ENCODE measurements around the gene ASCL2.

DNA sequence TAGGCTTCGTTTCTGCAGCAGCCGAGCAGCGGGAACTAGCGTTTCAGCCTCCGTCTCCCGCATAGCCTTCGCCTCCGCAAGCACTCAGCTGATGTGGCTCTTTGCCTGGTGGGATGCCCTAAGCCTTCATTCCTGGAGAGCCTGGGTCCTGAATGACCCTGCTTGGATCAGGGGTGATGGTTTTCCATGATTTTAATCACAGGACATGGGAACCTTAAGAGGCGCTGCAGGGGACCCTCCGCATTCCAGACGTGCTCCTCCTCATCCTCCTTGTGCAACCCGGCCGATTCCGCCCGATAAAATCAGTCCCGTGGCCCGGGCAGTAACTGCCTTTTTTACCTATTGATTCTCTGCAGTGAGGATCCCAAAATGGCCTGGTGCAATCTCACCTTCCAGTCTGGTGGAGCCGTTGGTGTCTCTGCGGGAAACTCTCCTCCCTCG, 23.2 kb upstream of the ASCL2 start:
- TF ChIP-seq, protein P1, sequence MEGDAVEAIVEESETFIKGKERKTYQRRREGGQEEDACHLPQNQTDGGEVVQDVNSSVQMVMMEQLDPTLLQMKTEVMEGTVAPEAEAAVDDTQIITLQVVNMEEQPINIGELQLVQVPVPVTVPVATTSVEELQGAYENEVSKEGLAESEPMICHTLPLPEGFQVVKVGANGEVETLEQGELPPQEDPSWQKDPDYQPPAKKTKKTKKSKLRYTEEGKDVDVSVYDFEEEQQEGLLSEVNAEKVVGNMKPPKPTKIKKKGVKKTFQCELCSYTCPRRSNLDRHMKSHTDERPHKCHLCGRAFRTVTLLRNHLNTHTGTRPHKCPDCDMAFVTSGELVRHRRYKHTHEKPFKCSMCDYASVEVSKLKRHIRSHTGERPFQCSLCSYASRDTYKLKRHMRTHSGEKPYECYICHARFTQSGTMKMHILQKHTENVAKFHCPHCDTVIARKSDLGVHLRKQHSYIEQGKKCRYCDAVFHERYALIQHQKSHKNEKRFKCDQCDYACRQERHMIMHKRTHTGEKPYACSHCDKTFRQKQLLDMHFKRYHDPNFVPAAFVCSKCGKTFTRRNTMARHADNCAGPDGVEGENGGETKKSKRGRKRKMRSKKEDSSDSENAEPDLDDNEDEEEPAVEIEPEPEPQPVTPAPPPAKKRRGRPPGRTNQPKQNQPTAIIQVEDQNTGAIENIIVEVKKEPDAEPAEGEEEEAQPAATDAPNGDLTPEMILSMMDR (conservative IDR thresholded peaks at IDR 0.05; ENCODE audit: low read depth, low read length), result no peak
- TF ChIP-seq POLR2A (IDR thresholded peaks at IDR 0.05; ENCODE audit: low read depth, low read length), result no peak
- TF ChIP-seq RAD21 (IDR thresholded peaks at IDR 0.05; ENCODE audit: low read length), result no peak
- TF ChIP-seq, protein P2, sequence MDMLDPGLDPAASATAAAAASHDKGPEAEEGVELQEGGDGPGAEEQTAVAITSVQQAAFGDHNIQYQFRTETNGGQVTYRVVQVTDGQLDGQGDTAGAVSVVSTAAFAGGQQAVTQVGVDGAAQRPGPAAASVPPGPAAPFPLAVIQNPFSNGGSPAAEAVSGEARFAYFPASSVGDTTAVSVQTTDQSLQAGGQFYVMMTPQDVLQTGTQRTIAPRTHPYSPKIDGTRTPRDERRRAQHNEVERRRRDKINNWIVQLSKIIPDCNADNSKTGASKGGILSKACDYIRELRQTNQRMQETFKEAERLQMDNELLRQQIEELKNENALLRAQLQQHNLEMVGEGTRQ (IDR thresholded peaks at IDR 0.05; ENCODE audit: low read depth, low read length), result no peak
- no peak for TF ChIP-seq MAFK (IDR thresholded peaks at IDR 0.05; ENCODE audit: low read depth, low read length)
- no peak for TF ChIP-seq NFE2L2 (IDR thresholded peaks at IDR 0.05; ENCODE audit: low read depth, low read length)

All from IMR-90 (cell line).